GM12875 (cell line): ENCODE results near the gene MEGF6.

Source experiments
- H3K4me3 ChIP-seq: one replicate; pipeline ENCODE4 v1.5.1; 2011; ENCODE audit warnings: low read depth, low read length, control low read depth
- TF ChIP-seq, protein P1 (sequence below): IDR thresholded peaks from 2 replicates; pipeline ENCODE4 v1.5.1; 2011; ENCODE audit warnings: low read depth, mild to moderate bottlenecking, control low read depth, inconsistent platforms, low read length, moderate library complexity, borderline replicate concordance; ENCODE audit not compliant: insufficient read depth

Gene MEGF6

DNA sequence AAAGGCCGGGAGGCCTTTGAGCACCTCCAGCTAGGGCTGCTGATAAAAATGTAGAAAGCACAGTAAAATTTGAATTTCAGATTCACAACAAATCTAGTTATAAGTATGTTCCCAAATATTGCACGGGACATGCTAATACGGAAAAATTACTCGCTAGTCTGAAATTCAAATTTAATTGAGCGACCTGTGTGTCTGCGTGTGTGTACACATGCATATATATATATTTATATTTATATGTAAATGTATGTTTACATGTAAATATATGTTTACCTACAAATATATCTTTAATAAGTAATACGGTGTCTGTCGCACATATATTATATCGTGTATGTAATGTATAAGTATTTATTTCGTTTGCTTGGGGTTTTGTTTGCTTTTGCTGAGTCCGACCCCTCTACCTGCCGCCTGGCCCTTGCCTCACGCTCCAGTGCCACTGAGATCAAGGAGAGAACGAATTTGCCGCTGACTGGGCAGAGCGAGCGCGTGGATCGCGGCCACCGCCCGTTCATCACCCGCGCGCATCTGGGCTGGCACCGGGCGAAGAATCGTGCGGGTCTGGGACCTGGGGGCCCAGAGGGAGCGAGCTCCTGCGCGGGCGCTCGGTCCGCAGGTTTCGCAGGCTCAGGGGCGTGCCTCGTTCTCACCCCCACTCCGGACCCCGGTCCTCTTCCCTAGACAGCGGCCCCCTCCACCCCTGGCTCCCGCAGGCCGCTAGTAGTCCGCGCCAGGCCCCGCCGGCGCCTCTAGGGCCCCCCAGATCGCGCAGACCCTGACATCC is 39.1 kb upstream of the MEGF6 start:
- no peak overlapping the region for H3K4me3 ChIP-seq
- TF ChIP-seq, protein P1, sequence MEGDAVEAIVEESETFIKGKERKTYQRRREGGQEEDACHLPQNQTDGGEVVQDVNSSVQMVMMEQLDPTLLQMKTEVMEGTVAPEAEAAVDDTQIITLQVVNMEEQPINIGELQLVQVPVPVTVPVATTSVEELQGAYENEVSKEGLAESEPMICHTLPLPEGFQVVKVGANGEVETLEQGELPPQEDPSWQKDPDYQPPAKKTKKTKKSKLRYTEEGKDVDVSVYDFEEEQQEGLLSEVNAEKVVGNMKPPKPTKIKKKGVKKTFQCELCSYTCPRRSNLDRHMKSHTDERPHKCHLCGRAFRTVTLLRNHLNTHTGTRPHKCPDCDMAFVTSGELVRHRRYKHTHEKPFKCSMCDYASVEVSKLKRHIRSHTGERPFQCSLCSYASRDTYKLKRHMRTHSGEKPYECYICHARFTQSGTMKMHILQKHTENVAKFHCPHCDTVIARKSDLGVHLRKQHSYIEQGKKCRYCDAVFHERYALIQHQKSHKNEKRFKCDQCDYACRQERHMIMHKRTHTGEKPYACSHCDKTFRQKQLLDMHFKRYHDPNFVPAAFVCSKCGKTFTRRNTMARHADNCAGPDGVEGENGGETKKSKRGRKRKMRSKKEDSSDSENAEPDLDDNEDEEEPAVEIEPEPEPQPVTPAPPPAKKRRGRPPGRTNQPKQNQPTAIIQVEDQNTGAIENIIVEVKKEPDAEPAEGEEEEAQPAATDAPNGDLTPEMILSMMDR = no peak

DNA sequence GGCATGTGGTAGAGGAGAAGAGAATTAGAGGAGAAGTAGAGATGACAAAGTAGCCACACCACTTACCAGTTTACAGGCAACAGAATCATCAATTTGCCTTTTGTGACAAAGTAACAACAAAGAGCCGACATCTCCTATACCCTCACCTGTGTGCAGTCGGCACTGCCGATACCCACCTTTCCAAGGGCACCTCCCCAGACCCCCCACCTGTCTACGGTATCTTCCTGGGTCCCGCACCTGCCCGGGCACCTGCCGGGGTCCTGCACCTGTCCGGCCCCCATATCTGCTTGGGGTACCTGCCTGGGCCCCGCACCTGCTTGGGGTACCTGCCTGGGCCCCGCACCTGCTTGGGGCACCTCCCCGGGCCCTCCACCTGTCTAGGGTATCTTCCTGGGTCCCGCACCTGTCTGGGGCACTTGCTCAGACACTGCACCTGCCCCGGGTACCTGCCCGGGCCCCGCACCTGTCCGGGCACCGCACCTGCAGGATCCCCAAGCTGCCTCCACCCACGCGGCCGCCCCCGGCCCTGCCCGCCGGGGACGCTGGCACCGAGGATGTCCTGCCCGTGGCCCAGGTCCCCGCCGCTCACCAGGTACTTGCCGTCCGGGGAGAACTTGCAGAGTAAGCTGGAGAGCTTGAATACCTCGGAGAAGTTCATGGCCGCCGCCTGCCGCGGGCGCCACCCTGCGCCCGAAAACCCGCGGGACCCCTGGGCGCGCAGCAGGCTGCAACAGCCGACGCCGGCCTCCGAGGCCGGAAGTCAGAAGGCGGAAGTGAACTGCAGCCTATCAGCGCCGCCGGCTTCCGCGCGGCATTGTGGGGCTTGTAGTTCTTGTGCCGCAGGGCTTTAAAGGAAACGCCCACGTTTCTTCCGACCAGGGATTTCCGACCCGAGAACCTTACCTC is 38.3 kb upstream of the MEGF6 start, which contains the start of gene WRAP73:
TSS of gene WRAP73 (minus strand) at position 762 of the 906 bp plus-strand sequence. CDS start at position 658, 104 bp downstream.
- peak within 1 kb of the TSS; percentile 91 for H3K4me3 ChIP-seq
- TF ChIP-seq, protein P1 = peak; percentile 26; the same call in 1 of the 2 replicates

DNA sequence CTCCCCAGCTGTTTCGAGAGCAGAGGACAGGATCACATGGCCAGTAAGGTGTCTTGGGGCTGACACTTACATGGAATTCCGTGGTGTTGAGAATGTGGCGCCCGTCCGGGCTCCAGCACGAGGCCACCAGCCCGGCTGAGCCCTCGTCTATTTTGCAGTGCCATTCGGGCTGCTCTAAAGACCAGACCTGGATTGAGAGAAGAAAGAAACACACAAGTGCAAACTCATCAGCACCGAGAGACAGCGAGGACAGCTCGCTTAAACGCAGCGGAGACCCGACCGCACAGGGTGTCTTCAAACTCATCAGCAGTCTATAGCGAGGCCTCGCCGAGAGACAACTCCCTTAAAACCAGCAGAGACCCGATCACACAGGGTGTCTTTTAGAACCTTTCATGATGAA is 35.3 kb upstream of the MEGF6 start:
- no peak overlapping the region for H3K4me3 ChIP-seq
- TF ChIP-seq, protein P1 = no peak

DNA sequence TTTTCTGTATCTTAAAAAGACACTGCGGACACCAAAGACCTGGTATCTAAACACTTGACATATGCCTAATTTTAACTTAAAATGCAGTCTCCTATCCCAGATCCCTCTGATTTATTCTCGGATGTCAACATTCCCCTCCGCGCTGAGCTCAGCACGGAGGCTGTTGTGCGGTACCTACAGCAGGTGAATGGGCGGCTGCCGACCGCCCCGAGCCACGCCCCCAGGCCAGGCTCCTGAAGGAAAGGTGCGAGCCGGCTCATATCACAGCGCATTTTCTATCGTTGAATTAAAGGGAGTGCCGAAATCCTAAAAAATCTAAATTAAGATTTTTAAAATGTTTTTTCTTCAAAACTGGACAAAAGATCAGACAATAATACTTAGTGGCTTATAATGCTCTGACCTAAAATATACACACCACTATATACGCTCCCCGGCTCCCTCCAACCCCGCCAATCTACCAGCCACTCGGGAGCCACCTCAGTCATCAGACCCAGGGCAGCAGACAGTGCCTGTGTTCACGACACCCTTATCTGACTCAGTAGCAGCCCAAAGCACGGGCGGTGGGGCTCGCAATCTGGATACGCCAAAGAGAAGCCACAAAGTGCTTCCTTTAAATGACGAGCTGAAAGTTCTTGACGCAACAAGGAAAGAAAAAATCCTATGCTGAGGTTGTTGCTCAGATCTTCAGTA is 34.5 kb upstream of the MEGF6 start:
- TF ChIP-seq, protein P1 = no peak
- no peak overlapping the region for H3K4me3 ChIP-seq

DNA sequence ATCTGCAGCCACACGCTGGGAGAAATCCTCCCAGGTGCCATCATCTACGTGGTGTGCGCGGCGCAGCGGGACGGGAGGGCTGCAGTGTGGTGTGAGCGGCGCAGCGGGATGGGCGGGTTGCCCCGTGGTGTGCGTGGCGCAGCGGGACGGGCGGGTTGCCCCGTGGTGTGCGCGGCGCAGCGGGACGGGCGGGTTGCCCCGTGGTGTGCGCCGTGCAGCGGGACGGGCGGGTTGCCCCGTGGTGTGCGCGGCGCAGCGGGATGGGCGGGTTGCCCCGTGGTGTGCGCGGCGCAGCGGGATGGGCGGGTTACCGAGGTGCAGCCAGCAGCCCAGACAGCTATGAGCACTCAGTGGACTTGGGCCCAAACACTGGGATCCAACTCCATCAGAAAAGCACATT is 33.9 kb upstream of the MEGF6 start:
- TF ChIP-seq, protein P1 = no peak
- H3K4me3 ChIP-seq = no peak overlapping the region

DNA sequence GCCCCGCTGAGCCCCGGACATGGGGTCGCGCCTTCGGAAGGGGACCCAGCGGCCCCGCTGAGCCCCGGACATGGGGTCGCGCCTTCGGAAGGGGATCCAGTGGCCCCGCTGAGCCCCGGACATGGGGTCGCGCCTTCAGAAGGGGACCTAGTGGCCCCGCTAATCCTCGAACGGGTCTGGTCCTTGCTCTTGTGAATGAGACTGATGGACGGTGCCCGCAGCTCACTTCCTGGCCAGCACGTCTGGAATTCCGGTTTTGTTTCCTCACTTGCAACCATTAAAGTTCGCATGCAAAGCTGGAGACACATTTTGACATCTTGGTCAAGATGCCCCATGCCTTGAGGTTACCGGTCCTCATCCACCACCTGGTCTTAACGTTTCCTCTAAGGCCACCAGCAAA is 33.0 kb upstream of the MEGF6 start:
- H3K4me3 ChIP-seq = no peak overlapping the region
- TF ChIP-seq, protein P1 = no peak
